GM19099 (cell line): Measurements from ENCODE around the gene COX18.

Source experiments
- POLR2A ChIP-seq: IDR thresholded peaks from 3 replicates; pipeline ENCODE4 v1.6.1; 2011; ENCODE audit warnings: low read depth; ENCODE audit not compliant: insufficient read length; ENCODE audit errors: extremely low read depth

COX18 gene

DNA sequence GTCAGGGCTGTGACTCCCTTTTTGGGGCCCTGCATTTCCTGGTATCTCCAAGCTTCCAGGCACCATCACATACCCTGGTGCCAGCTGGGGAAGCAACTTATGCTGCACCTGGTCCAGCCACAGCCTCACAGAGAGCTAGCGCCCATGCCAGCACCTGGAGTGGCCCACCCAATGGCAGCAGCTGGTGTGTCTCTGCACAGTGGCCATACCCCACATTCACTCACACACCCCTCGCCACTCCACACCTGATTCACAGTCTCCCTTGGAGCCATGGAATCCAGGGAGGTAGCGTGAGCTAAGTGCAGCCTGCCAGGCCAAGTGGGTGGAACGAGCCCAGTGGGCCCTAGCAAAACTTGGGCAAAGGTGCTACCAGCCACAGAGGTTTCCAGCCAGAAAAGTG, 56.8 kb downstream of the COX18 start:
- no peak for TF ChIP-seq POLR2A

DNA sequence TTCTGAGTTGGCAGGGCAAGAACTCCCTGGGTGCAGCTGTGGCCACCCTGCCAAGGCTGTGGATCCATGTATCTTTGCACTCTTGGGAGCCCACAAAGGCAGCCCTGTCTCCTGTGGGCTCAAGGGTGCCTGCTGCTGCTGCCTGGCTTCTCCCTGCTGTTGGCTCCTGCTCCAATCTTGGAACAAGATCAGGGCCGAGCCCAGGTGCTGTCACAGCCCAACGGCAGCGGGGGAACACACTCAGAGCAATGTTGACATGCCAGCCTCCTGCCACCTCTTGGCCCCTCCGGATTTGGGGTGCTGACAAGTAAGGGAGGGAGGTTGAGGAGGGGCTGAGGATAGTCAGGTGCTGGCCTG, 57.9 kb downstream of the COX18 start:
- TF ChIP-seq POLR2A: no peak

DNA sequence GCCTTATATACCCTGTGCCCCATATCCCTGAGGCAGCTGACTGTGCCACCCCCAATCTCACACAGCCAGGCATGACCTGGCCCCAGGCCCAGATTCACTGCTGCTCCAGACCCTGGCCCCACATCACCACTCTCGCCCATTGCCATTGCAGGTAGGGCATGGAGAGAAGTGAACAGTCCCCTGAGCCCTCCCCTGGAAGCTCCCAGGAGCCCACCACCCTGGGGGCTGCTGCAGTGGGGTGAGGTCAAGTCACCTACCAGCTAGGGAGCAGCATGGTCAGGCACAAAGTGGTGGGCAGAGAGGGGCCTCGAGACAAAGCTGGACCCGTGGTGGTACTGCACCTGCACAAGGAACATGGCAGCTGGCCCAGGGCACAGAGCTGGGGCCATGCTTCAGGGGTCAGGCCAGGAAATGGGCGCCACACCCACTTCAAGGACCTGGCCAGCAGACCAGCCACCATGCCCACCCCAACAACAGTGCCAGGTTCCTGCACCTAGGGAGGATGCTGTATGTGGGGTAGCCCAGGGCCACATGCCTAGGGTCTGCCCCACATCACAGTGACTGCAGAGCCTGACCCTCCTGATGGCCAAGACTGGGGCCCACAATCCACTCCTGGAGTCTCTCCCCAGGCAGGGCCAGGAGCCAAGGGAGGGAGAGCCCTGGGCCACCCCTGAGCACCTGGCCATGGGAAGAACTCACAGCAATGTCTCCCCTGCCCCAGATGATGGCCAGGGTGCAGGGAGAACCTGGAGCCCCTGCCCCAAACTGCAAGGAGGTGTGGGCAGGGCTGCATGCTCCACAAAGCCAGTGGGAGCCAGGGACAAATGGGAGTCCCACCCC, 58.5 kb downstream of the COX18 start:
- TF ChIP-seq POLR2A: no peak

DNA sequence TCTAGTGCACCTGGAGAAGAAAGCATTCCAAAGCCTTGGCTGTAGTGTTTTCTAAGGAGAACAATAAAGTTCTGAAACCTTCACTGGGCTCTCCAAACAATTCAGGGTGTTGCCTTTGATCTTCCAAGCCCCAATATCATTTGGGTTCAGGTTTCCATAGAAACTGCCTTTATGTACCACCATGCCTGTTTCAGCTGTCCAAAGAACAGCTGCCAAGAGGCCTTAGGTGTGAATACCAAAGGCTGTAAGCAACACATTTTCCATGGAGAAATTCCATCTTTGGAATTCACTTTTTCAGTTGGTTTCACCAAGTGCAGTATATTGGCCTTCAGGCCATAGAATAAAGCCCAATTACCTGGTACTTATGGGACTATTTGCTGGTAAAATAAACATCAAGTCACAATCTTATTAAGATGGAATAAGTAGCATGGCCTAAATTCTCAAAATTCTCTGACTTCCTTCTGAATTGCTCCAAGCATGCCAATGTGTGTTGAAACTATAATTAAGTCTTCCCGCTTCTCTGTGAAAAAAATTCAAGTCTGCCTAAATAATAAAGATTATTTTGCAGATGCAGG, 61.9 kb downstream of the COX18 start:
- TF ChIP-seq POLR2A: no peak

DNA sequence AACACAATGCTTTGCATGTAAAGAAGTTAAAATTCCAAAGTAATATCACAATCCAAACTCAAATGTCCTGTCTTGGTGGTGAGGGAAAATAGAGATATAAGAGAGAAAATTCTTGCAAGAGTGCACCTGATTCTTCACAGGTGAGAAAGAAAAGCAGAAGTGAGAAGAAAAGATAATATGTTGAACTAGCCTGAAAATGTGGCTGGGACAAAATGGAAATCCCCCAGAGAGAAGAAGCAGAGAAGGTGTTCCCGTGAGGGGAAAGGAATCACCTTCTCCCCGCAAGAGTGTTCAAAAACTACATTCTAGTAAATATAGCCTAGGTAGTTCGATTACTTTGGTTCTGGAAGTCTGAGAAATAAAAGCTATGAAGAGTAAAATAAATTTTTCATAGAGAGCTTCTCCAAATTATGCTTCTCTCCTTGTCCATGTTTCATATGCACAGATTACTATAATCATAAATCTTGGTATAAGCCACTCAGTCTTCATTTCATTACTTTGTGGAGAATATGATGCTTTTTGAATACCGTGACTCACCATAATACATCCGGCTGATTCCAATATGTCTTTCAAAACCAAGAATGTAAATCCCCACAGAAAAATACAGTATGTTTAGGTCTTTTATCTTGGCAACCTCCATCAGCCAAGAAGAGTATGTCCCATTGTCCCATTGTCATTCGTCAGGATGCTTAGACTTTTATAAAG, 63.1 kb downstream of the COX18 start:
- no peak for TF ChIP-seq POLR2A

DNA sequence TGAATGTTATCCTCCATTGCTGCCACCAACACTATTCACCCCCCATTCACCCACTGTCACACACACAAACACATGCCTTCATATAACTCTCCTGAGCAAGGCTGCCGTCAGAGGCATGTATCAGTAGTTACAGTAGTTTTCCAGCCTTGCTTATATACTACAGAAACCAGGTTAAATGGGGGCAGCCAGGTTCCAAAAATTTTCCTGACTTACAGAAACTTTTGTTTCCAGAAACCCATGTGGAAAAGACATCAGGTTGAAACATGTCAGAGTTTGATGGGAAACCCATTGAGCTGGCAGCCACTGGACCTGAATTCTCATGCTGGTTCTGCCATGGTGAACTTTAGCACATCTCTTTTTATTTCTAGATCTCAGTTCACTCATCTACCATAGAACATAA, 64.0 kb downstream of the COX18 start:
- no peak for TF ChIP-seq POLR2A
